ENCODE results near the gene SPDYA. TPM values are rescaled to one million over a fixed set of nuclear protein-coding genes. Genes with fewer than 3 reads are reported as not detected.
"Not testable (repeated sequence)": the region's sequence is repeated elsewhere in the genome, so short reads cannot be mapped to it uniquely, and the experiment has no call there.

Gene SPDYA
- total RNA-seq, result 4.2 TPM

- DNase-seq, result peak; percentile 81
Observed at GRCh38 chr2:28810384-28811285, at the start of gene SPDYA. Gene SPDYA, plus strand, starts transcription at chr2:28810834. Its CDS starts 5,181 bp downstream, at chr2:28816015.

- DNase-seq, result no peak
Observed at GRCh38 chr2:28761420-28761819, 49.2 kb upstream of the SPDYA start.

- DNase-seq, result no peak
Observed at GRCh38 chr2:28764909-28765711, 45.5 kb upstream of the SPDYA start.

GRCh38 chr2:28766070-28766469, 44.6 kb upstream of the SPDYA start:
- no peak for DNase-seq

- no peak for DNase-seq
Observed at GRCh38 chr2:28767337-28767736, 43.3 kb upstream of the SPDYA start.

- no peak for DNase-seq
Observed at GRCh38 chr2:28768422-28768821, 42.2 kb upstream of the SPDYA start.

- DNase-seq, result no peak
Observed at GRCh38 chr2:28768952-28769351, 41.7 kb upstream of the SPDYA start.

GRCh38 chr2:28772351-28772750, 38.3 kb upstream of the SPDYA start:
- DNase-seq, result no peak

- DNase-seq, result no peak
Observed at GRCh38 chr2:28776471-28776870, 34.2 kb upstream of the SPDYA start.

GRCh38 chr2:28778392-28778791, 32.2 kb upstream of the SPDYA start:
- DNase-seq, result no peak

GRCh38 chr2:28779001-28779400, 31.6 kb upstream of the SPDYA start:
- no peak for DNase-seq

GRCh38 chr2:28780496-28780895, 30.1 kb upstream of the SPDYA start:
- peak; percentile 10 for DNase-seq

- DNase-seq, result no peak
Observed at GRCh38 chr2:28782423-28782822, 28.2 kb upstream of the SPDYA start.

GRCh38 chr2:28784570-28784969, 26.1 kb upstream of the SPDYA start:
- not testable (repeated sequence) for DNase-seq

GRCh38 chr2:28796620-28797019, 14.0 kb upstream of the SPDYA start:
- DNase-seq, result no peak

- DNase-seq, result no peak
Observed at GRCh38 chr2:28801726-28802125, 8.9 kb upstream of the SPDYA start.

- no peak for DNase-seq
Observed at GRCh38 chr2:28802975-28803429, 7.6 kb upstream of the SPDYA start.

GRCh38 chr2:28809927-28810326, 707 bp upstream of the SPDYA start:
- DNase-seq, result no peak

- DNase-seq, result no peak
Observed at GRCh38 chr2:28818053-28818452, 7.4 kb downstream of the SPDYA start.

- DNase-seq, result peak; percentile 72
Observed at GRCh38 chr2:28821295-28821958, 10.8 kb downstream of the SPDYA start.

- DNase-seq, result no peak
Observed at GRCh38 chr2:28822036-28822435, 11.4 kb downstream of the SPDYA start.

GRCh38 chr2:28824207-28824606, 13.6 kb downstream of the SPDYA start:
- DNase-seq, result no peak

GRCh38 chr2:28824870-28825269, 14.2 kb downstream of the SPDYA start:
- no peak for DNase-seq
